ENCODE results near the gene PDE1A.
"Not testable (repeated sequence)": the region's sequence is repeated elsewhere in the genome, so short reads cannot be mapped to it uniquely, and the experiment has no call there.

PDE1A gene

GRCh38 chr2:182404975-182405561, 21.8 kb downstream of the PDE1A start:
- DNase-seq, result no peak

- DNase-seq, result peak; percentile 8
Measured at GRCh38 chr2:182404092-182404491, 22.7 kb downstream of the PDE1A start.

DNA sequence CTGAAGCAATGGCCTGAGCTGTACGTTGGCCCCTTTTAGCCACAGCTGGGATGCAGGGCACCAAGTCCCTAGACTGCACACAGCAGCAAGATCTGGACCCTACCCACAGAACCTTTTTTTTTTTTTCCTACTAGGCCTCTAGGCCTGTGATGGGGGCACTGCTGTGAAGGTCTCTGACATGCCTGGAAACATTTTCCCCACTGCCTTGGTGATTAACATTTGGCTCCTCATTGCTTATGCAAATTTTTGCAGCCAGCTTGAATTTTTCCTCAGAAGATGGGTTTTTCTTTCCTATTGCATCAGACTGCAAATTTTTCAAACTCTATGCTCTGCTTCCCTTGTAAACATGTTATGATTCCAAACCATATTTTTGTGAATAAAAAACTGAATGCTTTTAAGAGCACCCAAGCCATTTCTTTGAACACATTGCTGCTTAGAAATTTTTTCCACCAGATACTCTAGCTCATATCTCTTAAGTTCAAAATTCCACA, 33.5 kb downstream of the PDE1A start:
- DNase-seq, result no peak

- DNase-seq, result no peak
Measured at GRCh38 chr2:182391443-182391842, 35.4 kb downstream of the PDE1A start.

DNA sequence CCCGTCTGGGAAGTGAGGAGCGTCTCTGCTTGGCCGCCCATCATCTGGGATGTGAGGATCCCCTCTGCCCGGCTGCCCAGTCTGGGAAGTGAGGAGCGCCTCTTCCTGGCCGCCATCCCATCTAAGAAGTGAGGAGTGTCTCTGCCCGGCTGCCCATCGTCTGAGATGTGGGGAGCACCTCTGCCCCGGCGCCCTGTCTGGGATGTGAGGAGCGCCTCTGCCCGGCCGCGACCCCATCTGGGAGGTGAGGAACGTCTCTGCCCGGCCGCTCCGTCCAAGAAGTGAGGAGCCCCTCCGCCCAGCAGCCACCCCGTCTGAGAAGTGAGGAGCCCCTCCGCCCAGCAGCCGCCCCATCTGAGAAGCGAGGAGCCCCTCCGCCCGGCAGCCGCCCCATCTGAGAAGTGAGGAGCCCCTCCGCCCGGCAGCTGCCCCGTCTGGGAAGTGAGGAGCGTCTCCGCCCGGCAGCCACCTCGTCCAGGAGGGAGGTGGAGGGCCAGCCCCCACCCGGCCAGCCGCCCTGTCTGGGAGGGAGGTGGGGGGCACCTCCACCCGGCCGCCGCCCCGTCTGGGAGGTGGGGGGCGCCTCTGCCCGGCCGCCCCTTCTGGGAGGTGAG, 40.5 kb downstream of the PDE1A start:
- not testable (repeated sequence) for DNase-seq

DNA sequence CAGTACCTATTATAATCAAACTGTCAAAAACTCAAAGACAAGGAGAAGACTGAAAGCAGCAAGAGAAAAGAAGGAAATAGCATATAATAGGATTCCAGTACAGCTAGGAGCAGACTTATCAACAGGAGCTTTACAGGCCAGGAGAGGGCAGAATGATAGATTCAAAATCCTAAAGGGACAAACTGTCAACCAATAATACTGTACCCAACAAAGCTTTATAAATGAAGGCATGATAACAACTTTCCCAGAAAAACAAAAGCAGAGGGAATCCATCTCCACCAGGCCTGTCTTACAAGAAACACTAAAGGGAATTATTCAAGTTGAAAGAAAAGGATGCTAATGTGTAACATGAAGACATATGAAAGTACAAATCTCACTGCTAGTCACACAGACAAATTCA, 42.0 kb downstream of the PDE1A start:
- no peak for DNase-seq

- no peak for DNase-seq
Measured at GRCh38 chr2:182381225-182381624, 45.6 kb downstream of the PDE1A start.

DNA sequence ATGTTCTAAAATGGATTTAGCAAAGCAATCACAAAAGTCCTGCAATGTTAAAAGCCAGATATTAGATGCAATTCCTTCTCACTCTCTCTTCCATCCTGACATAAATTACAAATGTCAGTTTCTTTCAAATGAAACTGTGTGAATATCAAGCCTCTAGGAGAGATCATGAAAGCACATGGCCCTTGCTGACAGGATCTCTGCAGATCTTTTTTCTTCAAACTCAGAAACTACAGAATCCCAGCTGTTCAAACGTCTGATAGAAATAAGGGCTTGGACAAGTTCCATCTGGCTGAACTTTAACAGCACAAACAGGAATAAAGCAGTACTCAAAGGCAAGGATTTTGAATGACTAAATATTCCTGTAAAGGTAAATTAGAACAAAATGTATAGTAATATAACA, 47.6 kb downstream of the PDE1A start:
- DNase-seq, result no peak

GRCh38 chr2:182378759-182379158, 48.1 kb downstream of the PDE1A start:
- DNase-seq, result no peak

GRCh38 chr2:182377467-182377866, 49.4 kb downstream of the PDE1A start:
- no peak for DNase-seq

- DNase-seq, result no peak
Measured at GRCh38 chr2:182375862-182376261, 51.0 kb downstream of the PDE1A start.

GRCh38 chr2:182372661-182373060, 54.2 kb downstream of the PDE1A start:
- peak; percentile 27 for DNase-seq

DNA sequence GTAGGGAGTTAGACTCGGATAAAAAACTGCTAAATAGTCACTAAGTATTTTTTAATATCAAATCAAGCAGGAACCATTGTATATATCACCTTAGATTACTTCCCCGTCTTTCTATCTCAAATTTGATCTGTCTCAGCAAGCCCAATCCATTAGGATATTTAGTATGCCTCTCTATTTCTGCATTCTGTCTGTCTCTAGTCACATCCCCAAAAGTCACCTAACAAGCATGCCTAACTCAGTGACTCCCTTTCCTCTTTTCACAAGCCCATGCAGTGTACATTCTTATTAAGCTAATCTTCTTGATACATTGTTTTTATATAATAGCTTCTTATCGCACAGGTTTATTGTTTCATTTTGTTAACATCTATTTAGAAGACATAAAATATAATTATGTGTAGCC, 57.8 kb downstream of the PDE1A start:
- no peak for DNase-seq

DNA sequence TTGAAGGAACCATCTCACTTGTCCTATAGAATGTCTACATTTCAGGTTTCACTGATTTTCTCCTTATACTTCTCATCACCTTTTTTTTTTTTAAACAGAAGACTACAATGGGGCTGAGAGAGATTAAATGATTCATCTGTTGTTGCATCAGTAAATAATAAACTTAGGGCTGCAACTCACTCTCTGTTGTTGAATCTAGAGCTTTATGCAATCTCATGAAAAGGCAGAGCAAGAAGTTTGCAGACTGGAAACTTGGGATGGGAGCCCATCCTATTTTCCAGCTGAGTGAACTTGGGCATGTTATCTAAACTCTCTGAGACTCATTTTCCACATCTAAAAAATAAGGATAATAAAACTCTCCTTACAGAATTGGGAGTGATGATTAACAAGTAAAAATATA, 58.4 kb downstream of the PDE1A start:
- DNase-seq, result no peak

- DNase-seq, result no peak
Measured at GRCh38 chr2:182367401-182367800, 59.4 kb downstream of the PDE1A start.

GRCh38 chr2:182366628-182367027, 60.2 kb downstream of the PDE1A start:
- DNase-seq, result no peak

DNA sequence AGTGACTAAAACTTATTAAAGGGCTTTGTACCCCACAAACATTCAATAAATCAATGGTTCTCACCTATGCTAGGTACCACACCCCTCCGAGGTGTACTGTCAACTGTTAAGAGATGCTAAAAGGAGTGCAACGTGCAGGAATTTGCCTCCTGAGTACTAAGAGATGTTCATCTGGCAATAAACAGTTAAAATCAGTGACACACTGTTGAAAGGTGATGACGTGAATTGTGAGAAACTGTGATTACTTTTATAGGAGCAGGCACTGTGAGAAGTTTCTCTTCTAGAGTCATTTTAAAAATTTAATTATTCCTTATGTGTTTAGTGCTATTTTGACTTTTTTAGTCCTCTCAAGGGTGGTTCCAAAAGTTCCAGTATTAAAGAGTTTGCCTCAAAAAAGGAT, 61.0 kb downstream of the PDE1A start:
- DNase-seq, result no peak

DNA sequence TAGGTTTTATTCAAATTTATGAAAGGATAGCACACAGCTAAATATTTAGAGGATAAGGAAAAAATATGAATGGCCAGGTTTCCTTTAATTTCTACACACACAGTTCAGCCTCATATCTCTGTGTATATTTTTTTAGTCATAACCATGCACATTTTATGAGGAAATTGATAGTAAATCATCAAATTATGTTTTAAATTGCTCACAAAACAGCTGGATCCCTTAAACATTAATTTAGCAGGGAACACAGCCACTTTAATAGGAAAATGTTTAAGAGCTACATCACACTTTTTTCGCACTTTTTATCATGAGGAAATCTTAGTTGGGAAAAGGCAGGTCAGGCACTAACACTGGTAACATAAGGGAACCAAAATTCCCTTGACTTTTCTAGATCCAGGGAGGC, 65.4 kb downstream of the PDE1A start:
- no peak for DNase-seq

GRCh38 chr2:182360663-182361260, 66.1 kb downstream of the PDE1A start:
- DNase-seq, result no peak

- no peak for DNase-seq
Measured at GRCh38 chr2:182359990-182360662, 66.7 kb downstream of the PDE1A start.

DNA sequence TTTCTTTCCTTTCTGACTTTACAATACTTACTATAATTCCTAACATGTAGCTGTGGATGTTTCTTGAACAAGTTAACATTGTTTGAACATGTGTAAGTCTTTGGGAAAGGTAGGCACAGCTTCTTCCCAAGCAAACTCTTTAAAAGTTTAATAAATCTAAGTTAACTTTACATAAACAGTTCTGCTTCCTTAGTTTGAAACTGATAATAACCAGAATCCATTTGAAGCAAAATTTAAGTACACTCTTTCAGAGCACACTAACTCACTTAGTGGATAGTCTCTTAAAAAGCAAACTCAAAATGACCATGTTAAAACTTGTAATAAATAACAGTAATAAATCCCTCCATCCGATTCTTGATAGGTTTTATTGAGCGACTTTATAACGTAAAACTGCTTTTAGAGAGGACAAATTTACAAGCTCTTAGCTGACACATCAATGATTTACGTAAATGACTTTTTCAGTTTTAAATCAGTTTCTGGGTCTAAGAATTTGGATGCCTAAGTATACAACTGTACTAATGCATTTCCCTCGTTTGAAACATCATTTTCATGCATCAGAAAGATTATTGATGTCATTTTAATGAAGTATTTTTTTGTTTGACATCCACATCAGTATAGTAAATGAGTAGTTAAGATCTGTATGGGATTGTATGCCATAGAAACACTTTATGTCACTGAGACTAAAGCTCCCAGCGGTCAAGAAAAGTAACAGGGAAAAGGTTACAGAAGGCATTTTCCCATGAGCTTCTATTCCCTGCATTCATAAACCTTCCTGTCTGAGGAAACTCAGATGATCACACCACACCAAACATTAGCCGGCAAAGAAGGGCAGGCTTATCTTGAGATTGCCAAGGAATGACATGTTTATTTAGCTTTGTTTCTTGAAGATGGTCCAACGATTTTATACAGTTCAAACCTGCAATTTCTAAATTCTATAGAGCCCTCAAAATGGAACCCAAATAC, 67.5 kb downstream of the PDE1A start:
- no peak for DNase-seq

DNA sequence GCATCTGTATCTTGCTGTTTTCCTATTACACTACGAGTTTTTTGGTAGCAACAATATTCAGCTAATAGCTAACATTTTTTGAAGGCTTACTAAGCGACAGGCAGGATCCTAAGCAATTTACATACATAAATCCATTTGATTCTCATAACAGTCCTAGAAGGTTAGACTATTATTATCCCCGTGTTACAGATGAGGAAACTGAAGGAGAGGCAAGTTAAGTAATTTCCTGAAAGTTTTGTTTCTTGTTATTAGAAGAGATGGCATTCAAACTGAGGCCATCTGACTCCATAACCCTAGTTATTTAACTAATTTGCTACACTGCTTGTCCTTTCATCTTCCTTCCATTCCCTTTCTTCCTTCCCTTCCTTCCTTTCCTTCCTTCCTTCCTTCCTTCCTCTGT, 68.2 kb downstream of the PDE1A start:
- no peak for DNase-seq

GRCh38 chr2:182355815-182356214, 71.0 kb downstream of the PDE1A start:
- DNase-seq, result no peak

All from 8988T (cell line).